Renal pelvis (tissue), 4 donors: ENCODE data around the gene ITGB1BP2. TPM values are rescaled to one million over a fixed set of nuclear protein-coding genes. Genes with fewer than 3 reads are reported as not detected.
"Not testable (repeated sequence)": the region's sequence is repeated elsewhere in the genome, so short reads cannot be mapped to it uniquely, and the experiment has no call there.

Source experiments
- DNase-seq: peaks from one replicate; pipeline ENCODE4 v3.0.0-alpha.2; 2013
- polyA plus RNA-seq, 3 donors: library from polyadenylated mRNA; unstranded; fragments of 120-200 nt; gene quantifications; one replicate each; pipeline ENCODE4 v1.2.1, GENCODE V29; 2013; ENCODE audit not compliant: insufficient read length in 3 of 3

Gene ITGB1BP2
- polyA plus RNA-seq, 3 donors: 1.3 to 2.1 (median 1.6) TPM

DNA sequence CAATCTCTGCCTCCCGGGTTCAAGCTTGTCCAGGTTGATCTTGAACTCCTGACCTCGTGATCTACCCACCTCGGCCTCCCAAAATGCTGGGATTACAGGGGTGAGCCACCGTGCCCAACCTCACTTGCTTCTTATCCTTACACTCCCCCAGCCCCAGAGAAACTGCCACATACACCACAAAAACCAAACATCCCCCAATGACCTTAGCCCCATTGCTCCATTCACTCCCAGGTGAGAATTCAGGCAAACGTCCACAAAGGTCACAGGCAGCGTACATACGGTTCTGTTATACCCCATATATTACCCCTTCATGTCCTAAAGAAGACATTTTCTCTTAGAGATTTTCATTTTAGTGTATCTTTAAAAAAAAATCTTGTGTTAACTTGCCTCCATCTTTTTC is 1.1 kb upstream of the ITGB1BP2 start:
- DNase-seq: not testable (repeated sequence)

DNA sequence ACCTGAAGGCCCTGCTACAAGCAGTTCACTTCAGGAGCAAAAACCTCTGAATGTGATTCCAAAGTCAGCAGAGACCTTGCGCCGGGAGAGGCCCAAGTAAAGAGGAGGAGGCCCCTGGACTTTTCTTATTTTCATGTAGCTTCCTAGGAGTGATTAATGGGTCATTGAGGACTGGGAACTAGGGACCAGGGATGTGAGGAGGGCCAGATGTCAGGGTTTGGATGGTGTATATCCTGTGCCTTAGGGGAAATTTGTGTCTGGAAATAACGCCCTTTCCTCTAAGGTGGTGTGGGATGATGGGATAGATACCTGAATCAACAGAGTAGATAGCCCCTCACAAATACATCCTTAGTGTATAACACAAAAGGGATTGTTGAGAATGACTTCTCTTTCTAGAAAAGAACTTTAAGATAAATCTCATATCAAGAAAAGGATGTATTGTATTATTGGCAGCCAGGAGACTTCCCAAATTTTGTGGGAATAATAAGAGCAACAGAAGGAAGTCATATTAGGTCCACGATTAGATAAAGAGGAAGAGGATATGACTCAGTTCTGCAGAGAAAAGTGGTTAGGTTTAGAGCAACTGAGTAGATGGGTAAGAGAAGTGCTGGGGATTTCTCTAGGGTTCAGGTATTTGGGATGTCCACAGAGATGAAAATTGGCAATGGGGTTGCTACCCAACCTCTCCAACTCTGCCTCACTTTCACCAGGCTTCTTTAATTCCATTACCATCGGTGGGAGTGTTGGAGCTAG is 1.1 kb downstream of the ITGB1BP2 start:
- no peak for DNase-seq

DNA sequence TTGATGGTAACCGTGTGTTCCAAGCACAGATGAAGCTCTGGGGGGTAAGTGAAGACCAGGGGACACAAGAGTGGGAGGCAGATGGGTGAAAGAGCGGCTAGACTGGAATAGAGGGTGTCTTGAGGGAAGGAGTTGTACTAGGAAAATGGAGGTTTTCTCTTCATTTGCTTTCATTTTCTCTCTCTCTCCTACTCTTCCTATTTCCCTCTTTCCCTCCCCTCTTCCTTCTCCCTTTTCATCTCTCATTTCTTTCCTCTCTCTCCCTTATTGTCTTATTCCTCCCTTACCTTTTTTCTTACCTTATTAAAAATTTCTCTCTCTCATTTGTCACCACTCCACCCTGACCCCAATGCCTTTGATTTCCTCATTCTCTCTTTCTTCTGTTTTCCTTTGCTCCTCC is 3.0 kb downstream of the ITGB1BP2 start:
- no peak for DNase-seq

DNA sequence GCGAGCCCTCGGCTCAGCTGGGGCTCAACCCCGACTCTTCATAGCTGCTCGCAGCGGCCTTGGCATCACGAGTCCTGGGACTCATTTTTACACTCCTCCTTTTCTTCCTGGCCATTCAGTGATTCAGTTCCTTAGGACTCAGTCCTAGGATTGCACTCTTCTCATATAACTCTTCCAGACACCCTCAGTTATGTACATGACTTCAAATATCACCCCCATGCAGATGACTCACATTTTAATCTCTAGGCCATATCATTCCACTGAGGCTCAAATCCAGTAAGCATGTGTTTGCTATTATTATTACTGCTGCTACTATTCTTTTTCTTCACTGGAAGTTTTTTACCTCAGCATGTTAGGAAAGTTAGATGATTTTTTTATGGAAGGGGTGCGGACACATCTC is 14.4 kb downstream of the ITGB1BP2 start:
- no peak for DNase-seq

DNA sequence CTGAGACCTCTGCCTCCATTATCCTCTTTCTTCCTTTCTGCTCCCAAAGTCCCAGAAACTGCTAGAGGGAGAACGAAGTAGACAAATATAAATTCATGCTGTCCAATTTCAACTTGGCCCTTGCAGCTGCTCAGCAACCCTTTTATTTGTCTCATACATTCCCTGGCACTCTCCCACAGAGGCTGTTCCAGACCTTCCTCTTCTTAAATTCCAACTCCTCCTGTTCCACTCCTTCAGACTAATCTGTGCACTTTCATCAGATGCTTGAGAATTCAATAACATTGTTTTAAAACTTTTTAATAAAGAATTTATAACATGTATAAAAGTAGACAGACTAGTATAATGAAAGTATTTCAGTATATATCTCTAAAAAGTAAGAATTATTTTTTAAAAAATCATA is 15.4 kb downstream of the ITGB1BP2 start:
- DNase-seq: not testable (repeated sequence)

DNA sequence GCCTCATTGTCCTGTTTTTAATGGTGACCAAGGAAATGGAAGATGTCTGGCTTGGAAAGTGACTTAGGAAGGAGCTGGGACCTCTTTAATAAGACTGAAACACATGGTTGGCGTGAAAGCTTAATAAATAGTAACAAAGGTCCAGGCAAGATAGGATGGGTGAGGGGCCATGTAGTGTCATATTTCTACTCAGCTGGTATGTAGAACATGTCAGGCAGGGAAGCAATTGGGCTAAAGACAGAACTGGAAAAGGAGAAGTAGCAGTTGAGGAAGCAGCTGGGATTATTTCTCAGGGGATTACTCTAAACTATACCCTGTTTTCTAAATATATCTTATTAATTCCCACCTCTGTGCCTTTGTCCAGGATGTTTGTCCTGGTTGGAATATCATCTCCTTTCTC is 18.6 kb downstream of the ITGB1BP2 start:
- no peak for DNase-seq

DNA sequence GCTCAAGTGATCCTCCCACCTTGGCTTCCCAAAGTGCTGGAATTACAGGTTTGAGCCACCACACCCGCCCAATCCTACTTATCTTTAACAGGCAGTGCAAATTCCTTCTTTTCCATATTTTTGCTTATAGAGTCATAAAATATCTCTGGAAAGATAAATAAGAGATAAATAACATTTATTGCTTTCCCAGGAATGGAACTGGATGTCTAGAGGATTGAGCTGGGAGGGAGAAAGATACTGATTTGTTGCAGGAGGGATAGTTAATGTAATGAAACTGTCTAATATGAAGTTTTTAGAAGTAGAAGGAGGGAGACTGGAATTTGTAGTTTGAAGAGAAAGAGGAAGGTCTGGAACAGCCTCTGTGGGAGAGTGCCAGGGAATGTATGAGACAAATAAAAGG is 20.2 kb downstream of the ITGB1BP2 start:
- peak; percentile 16 for DNase-seq

DNA sequence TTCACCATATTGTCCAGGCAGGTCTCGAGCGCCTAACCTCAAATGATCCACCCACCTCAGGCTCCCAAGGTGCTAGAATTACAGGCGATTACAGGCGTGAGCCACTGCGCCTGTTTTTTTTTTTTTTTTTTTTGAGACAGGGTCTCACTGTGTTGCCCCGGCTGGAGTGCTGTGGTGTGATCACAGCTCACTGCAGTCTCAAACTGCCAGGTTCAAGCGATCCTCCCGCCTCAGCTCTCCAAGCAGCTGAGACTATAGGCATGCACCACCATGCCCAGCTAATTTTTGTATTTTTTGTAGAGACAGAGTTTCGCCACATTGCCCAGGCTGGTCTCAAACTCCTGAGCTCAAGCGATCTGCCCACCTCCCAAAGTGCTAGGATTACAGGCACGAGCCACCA is 22.9 kb downstream of the ITGB1BP2 start:
- DNase-seq: not testable (repeated sequence)

DNA sequence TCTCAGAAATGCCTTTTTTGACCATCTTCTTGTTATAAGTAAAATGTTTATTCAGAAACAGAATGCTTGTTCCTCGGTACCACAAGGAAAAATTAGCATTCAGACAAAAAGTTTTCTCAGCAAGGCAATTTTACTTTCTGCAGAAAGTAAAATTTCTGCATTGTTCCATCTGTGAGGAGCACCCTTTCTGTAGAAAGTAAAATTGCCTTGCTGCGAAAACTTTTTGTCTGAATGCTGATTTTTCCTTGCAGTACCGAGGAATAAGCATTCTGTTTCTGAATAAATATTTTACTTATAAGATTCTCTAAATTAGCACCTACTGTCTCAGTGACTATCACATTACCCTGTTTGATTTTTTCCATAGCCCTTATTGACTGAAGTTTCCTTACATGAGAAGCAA is 24.8 kb downstream of the ITGB1BP2 start:
- DNase-seq: no peak

DNA sequence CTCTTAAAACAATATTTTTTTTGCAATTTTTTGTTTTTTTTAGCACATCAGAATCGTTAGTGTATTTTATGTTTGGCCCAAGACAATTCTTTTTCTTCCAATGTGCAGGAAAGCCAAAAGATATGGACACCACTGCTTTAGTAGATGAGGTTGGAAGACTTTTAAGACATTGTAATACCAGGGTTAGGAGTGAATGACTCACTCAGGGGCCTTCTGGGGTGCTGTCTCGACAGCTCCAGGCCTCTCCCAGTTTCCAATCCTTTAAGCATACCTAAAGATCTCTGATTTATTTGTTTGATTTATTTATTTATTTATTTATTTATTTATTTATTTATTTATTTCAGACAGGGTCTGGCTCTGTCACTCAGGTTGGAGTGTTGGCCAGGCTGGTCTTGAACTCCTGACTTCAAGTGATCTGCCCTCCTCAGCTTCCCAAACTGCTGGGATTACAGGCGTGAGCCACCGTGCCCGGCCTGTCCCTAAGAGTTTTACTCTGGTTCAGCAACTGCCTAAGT is 47.7 kb downstream of the ITGB1BP2 start:
- not testable (repeated sequence) for DNase-seq

DNA sequence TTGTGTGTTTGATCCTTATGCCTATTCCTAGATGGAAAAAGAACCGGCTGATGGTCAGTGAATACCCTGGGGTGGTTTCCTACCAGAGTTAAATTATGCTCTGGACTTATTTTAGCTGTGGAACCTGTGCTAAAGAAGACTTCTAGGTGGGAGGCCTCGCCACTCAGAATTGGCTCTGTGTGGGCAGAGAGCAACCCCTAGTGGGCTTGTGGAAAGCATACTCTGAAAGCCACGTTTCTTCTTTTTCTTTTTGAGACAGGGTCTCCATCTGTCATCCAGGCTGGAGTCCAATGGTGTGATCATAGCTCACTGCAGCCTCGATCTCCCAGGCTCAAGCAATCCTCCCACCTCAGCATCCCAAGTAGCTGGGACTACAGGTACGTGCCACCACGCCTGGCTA is 48.3 kb downstream of the ITGB1BP2 start:
- not testable (repeated sequence) for DNase-seq

DNA sequence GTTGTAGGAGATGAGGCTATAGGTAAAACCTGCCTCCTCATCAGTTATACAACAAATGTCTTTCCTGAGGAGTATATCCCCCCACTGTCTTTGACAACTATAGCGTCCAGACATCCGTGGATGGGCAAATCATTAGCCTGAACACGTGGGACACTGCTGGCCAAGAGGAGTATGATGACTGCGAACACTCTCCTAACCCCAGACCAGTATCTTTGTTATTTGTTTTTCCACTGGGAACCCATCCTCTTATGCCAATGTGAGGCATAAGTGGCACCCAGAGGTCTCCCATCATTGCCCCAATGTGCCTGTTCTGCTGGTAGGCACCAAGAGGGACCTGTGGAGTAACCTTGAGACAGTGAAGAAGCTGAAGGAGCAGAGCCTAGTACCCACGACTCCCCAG is 50.9 kb downstream of the ITGB1BP2 start:
- not testable (repeated sequence) for DNase-seq

Other genes with a start within 250 kb of the ITGB1BP2 start
- gene SNX12, start 233.4 kb upstream of the ITGB1BP2 start, polyA plus RNA-seq: 10 to 100 TPM; 53.6 to 54.2 (median 54.1) TPM
- 10 to 100 TPM; 24.2 to 32.6 (median 25.6) TPM for gene FOXO4, start 205.9 kb upstream of the ITGB1BP2 start, polyA plus RNA-seq
- not detected for gene CXorf65, start 195.0 kb upstream of the ITGB1BP2 start, polyA plus RNA-seq
- gene IL2RG, start 190.2 kb upstream of the ITGB1BP2 start, polyA plus RNA-seq: under 1 TPM; 0.35 to 0.81 (median 0.63) TPM
- gene MED12, start 183.2 kb upstream of the ITGB1BP2 start, polyA plus RNA-seq: 10 to 100 TPM; 47.9 to 55.0 (median 54.9) TPM
- gene NLGN3, start 156.9 kb upstream of the ITGB1BP2 start, polyA plus RNA-seq: 1 to 10 TPM; 4.3 to 5.8 (median 4.9) TPM
- 10 to 100 TPM; 53.5 to 58.9 (median 58.1) TPM for gene GJB1, start 78.5 kb upstream of the ITGB1BP2 start, polyA plus RNA-seq
- 10 to 100 TPM; 66.3 to 71.6 (median 66.7) TPM for gene ZMYM3, start 47.6 kb upstream of the ITGB1BP2 start, polyA plus RNA-seq
- 100 to 1,000 TPM; 622 to 661 (median 635) TPM for gene NONO, start 18.1 kb upstream of the ITGB1BP2 start, polyA plus RNA-seq
- gene TAF1, start 64.6 kb downstream of the ITGB1BP2 start, polyA plus RNA-seq: 10 to 100 TPM; 37.9 to 60.0 (median 44.8) TPM
- 100 to 1,000 TPM; 191 to 318 (median 291) TPM for gene OGT, start 231.4 kb downstream of the ITGB1BP2 start, polyA plus RNA-seq